ENCODE data around the gene GADD45B.
"Not testable (repeated sequence)": the region's sequence is repeated elsewhere in the genome, so short reads cannot be mapped to it uniquely, and the experiment has no call there.

Gene GADD45B

DNA sequence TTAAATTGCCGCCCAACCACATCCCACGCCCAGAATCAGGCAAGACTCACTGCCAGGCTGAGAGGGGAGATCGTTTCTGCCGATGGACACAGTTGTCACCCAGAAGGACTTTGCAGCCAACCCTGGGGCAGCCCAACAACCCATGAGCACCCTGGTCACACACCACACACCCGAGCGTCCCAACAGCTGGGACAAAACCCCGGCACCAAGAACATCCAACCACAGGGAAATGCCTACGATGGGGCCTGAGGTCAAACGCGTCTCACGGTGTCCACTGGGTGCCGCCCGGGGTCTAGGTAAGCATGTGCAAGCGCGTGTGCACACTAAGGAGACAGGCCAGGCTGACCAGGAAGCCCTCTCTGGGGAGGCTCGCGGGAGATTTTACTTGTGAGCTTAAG, 32.1 kb upstream of the GADD45B start:
- DNase-seq (ENCODE audit: low read depth in 2 of 2), result no peak

DNA sequence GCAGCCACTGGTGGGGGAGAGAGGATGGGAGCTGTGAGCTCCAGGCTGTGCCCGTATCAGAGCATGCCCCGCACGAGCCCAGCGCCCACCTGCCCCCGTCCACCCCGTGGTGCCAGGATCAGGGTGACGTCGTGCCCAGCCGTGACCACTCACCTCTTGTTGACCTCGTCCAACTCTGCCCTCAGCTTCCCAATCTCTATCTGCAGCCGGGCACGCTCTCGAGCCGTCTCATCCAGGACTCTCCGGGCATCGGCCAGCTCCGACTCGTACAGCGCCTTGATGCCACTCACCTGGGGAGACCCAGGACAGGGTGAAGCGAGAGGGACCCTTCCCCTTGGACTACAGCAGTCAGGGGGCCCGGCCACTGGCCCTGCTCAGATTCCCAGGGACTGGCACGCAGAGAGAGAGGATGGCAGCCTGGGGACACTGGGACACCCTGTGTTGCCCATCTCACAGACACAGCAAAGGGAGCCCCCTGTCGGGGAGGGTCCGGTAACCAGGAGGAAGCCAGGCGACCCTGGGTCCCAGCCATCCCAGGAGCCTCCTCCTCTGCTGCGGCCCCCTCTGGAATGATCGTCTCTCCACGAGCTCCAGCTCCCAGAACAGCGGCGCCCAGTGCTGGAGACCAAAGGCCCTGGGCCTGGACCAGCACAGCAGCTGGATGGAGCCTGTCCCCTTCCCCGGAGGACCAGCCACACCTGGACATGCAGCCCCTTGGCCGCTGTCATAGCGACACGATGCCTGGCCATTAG, 31.5 kb upstream of the GADD45B start:
- DNase-seq (ENCODE audit: low read depth in 2 of 2), result no peak

DNA sequence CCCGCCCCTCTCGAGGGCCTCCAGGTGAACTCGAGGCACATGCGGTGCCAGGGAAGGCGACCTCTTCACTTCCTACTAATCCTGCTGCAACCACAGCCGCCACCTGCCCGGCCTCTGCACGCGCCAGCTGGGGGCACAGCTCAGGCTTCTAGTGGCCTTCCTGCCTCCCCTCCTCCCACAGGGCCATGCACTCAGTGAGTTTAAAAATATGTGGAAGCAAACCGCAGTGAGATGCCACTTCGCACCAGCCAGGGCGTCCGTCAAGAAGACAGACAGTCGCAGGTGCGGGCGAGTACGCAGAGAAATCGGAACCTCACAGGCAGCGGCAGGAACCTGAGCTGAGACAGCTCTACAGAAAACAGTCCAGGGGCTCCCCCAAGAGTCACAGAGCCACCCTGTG, 29.5 kb upstream of the GADD45B start:
- DNase-seq (ENCODE audit: low read depth in 2 of 2), result no peak

DNA sequence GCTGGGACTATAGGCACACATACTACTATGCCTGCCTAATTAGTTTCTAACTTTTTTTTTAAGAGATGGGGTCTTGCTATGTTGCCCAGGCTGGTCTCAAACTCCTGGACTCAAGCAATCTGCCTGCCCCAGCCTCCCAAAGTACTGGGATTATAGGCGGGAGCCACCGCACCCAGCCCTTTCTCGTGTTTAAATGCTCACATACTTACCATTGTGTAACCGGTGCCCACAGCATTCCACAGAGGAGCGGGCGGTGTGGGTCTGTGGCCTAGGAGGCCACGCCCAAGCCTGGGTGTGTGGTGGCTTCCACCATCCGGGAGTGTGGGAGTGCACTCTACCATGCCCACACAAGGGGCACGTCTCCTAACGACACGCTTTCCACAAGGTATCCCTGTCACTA, 26.9 kb upstream of the GADD45B start:
- DNase-seq (ENCODE audit: low read depth in 2 of 2), result no peak

DNA sequence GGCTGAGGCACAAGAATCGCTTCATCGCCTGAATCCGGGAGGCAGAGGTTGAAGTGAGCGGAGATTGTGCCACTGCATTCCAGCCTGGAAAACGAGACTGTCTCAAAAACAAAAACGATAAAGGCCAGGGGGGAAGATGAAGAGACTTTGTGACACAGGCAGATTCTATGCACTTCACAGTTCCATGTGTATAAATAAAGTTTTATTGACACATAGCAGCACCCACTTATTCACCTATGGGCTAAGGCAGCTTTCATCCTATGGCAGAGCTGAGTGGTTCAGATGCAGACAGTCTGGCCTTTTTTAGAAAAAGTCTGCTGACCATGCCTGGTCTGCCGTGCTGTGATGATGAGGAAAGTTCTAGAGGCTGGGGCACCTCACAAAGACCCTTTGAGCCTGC, 24.8 kb upstream of the GADD45B start:
- no peak for DNase-seq (ENCODE audit: low read depth in 2 of 2)

DNA sequence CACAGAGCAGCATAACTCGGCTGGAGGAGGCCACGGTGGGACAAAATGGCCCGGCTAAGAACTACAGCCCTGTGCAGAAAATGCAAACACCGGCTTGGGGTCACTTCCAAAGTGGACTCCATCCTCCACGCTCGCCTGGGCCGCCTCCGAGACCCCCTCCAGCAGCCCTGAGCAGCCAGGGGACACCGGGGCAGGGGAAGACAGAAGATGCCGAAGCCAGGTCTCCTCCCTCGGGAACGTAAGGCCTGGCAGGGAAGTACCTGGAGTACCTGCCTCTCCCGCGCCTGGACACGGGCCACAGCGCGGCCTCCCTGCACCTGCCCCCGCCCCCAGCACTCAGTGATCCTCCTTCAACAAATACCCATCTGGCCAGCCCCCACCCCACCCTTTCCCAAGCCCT, 24.2 kb upstream of the GADD45B start:
- no peak for DNase-seq (ENCODE audit: low read depth in 2 of 2)

DNA sequence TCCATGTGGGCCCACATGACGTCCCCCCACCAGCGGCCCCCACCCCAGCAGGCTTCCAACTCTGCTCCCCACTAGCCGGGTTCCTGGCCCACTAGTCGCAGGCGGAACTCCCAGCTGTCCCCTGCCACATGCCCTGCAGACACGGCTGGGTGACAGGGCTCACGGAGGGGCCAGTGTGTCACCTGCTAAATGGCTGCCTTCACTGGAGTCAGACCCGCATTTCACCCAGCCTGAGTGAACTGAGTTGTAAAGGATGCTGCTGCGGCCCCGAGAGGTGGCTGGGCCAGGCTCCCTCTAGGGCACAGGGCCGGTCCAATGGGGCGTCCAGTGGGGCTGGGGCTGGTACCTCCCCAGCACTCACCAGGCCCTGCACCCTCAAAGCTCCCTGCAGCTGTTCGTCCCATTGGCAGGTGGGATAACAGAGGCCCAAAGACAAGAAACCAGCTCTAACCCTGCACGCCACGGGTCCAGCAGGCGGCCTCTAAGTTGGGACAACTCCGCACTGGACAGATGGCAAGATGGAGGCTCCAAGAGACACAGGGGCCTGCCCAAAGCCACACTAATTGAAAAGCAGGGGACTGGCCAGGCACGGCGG, 22.4 kb upstream of the GADD45B start:
- DNase-seq (ENCODE audit: low read depth in 2 of 2), result no peak

DNA sequence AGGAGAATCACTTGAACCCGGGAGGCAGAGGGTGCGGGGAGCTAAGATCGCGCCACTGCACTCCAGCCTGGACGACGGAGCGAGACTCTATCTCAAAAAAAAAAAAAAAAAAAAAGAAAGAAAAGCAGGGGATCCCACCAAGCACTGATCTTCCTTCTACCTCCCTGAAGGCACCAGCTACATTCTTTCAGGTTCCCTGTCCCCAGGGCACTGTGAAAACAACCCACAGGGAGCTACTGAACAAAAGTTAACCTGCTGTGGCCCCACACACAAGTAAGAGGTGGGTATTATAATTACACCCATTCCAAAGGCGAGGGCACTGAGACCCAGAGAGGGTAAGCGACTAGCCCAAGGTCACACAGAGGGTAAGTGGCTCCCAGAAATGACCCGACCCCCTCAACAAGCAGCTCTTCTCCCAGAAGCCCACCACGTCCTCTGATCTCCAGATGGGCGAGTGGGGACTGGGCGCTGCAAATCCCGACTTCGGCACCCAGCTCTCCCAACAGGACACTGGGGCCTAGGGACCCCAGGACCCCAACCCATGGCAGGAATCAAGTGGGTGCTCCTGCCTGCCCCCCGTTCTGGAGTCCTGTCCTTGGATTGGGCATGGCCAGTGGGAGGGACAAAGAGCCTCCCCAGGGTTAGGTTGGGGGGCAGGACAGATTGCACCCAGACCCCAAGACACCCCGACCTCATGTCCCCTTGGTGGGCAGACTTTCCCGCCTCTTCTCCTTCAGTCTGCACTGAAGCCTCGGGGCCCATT, 21.5 kb upstream of the GADD45B start:
- no peak for DNase-seq (ENCODE audit: low read depth in 2 of 2)

DNA sequence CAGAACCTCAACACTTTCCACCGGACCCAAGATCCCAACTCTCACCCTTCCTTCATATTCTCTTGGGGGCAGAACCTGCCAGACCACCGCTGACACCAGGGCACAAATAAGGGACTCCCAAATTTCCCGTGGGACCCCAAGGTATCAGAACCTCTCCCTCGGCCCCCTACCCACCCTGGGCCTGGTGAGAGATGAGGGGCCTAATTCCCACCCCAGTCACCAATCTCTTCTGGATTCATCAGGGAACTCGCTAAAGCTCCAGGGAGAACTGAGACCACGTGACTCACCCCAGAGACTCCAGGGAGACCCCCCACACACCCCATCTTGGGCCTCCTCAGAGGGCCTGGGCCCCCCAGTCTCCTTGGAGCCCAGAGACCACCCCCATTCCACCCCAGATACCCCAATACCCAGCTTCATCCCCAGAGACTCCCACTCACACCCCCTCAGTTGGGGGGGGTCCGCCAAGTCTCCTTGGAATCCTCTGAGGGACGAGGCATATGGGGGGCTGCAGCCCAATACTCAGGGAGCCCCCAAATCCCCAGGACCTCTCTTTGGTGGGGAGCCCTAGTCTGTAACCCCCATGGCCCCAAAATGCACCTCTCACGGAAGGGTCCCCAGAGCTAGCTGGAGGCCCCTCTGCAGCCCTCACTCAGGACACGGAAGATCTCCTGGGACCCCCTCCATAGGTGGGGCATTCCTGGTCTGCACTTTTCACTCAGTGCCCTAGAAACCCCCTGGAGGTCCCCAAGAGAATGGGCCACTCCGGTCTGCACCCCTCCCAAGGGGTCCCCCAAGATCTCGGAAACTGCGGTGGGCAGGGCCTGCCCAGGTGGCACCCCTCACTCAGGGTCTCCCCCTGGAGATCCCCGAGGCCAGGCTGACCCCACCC, 20.7 kb upstream of the GADD45B start:
- no peak for DNase-seq (ENCODE audit: low read depth in 2 of 2)

DNA sequence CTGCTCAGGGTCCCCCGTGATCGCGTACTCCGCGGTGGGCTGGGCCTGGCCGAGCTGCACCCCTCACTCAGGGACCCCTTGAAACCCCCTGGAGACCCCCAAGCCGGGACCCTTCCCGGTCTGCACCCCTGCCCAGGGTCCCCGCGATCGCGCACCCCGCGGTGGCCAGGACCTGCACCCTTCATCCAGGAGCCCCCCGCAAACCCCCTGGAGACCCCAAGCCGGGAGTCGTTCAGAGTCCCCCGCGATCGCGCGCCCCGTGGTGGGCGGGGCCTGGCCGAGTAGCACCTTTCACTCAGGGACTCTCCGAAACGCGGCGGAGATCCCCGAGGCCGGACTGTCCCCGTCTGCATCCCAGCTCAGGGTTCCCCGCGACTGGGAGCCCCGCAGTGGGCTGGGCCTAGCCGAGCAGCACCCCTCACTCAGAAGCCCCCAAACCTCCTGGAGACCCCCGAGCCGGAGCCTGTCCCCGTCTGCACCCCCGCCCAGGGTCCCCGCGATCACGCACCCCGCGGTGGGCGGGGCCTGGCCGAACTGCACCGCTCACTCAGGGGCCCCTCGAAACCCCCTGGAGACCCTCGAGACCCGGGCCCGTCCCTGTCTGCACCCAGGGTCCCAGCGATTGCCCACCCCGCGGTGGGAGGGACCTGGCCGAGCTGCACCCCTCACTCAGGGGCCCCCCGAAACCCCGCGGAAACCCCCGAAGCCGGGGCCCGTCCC, 19.9 kb upstream of the GADD45B start:
- no peak for DNase-seq (ENCODE audit: low read depth in 2 of 2)

DNA sequence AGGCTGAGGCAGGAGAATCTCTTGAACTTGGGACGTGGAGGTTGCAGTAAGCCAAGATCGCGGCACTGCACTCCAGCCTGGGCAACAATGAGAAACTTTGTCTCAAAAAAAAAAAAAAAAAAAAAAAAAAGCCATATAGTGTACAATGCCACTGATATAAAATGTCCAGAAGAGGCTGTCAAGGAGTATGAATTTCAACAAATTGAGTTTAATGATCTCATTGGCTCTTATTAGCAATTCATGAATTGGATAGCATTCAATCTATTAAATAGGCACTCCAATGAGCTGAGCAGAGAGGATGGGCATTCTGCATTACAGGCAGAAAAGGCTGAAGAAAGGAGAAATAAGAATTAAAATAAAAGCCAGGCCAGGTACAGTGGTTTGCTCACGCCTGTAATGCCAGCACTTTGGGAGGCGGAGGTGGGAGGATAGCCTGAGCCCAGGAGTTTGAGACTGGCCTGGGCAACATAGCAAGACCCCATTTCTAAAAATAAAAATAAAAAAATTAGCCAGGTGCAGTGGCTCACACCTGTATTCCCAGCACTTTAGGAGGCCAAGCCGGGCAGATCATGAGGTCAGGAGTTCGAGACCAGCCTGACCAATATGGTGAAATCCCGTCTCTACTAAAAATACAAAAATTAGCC, 18.4 kb upstream of the GADD45B start:
- DNase-seq (ENCODE audit: low read depth in 2 of 2), result no peak

DNA sequence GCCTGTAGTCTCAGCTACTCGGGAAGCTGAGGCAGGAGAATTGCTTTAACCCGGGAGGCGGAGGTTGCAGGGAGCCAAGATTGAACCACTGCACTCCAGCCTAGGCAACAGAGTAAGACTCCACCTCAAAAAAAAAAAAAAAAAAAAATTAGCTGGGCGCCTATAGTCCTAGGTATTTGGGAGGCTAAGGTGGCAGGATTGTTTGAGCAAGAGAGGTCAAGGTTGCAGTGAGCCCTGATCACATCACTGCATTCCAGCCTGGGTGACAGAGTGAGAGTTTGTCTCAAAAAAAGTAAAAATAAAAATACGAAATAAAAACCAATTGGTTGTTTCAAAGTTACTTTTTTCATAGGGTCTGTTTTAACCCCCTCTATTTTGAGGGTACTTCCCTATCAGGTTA, 17.9 kb upstream of the GADD45B start:
- no peak for DNase-seq (ENCODE audit: low read depth in 2 of 2)

DNA sequence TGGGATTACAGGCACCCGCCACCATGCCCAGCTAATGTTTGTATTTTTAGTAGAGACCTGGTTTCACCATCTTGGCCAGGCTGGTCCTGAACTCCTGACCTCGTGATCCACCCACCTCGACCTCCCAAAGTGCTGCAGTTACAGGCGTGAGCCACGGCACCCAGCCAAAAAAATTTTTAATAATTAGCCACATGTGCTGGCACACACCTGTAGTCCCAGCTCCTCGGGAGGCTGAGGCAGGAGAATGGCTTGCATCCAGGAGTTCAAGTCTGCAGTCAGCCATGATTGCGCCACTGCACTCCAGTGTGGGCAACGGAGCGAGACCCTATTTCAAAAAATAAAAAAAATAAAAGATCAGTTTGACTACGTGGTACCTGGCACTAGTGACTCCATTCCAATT, 17.2 kb upstream of the GADD45B start:
- DNase-seq (ENCODE audit: low read depth in 2 of 2), result not testable (repeated sequence)

DNA sequence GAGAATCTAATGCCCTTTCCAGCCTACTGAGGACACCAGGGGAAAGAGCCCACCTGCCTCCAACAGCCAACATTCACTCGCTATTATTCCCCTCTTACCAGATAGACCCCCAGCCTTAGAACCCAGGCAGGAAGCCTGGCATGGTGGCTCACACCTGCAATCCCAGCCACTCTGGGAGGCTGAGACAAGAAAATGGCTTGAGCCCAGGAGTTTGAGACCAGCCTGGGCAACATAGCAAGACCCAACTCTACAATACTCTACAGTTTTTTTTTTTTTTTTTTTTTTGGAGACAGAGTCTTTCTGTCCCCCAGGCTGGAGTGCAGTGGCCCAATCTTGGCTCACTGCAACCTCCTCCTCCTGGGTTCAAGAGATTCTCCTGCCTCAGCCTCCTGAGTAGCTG, 15.7 kb upstream of the GADD45B start:
- DNase-seq (ENCODE audit: low read depth in 2 of 2), result no peak

DNA sequence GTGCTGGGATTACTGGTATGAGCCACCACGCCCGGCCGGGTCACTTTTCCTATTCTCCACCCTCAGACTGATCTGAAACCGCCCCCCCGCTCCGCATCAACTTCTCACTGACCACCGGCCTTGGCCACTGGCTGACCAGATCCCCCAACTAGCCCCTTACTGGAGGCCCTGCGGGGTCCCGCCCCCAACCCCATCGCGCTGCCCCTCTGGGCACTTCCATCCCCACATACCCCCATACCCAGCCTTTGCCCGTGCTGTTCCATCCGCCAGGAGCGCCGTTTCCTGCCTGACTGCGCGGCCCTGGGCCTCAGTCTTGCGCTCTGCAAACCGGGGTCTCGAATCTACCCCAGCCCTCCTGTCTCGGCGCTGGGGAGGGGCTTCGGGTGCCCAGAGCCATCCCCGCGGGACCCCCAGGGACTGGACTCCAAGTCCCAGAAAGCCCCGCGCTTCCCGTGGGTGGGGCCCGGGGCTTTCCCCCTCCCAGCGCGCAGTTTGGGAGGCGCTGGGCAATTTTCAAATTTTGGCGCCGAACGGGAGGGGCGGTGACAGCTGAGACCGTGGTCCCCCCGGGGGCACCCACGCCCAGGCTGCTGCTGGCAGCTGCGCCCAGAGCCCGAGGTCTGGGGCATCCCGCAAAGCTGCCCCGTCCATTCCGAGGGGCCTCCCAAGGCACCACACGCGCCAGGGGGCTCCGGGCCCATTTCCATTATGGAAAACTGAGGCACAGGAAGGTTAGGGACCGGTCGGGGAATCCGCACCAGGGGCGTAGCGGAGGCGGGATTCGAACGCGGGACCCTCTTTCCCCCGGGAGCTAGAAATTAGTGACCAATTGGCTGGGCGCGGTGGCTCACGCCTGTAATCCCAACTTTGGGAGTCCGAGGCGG, 13.9 kb upstream of the GADD45B start:
- DNase-seq (ENCODE audit: low read depth in 2 of 2), result no peak

DNA sequence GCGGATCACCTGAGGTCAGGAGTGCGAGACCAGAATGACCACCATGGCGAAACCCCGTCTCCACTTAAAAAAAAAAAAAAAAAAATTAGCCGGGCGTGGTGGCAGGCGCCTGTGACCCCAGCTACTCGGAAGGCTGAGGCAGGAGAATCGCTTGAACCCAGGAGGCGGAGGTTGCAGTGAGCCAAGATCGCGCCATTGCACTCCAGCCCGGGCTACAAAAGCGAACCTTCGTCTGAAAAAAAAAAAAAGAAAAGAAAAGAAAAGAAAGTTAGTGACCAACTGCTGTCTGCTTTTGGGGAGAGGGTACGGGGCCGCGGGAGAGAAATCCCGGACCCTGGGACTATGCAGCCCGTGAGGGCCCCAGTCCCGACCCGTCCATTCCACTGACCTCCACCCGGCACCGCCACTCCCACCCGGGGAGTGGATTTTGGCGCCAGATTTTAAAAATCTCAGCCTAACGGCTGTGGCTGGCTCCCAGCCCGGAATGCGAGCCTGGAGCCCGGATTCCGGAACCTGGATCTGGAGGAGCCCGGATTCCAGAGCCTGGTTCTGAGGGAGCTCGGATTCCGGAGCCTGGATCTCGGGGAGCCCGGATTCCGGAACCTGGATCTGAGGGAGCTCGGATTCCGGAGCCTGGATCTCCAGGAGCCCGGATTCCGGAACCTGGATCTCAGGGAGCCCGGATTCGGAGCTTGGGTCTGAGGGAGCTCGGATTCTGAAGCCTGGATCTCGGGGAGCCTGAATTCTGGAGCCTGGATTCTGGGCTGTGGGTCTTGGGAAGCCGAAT, 13.1 kb upstream of the GADD45B start:
- DNase-seq (ENCODE audit: low read depth in 2 of 2), result peak; percentile 97 to 98

DNA sequence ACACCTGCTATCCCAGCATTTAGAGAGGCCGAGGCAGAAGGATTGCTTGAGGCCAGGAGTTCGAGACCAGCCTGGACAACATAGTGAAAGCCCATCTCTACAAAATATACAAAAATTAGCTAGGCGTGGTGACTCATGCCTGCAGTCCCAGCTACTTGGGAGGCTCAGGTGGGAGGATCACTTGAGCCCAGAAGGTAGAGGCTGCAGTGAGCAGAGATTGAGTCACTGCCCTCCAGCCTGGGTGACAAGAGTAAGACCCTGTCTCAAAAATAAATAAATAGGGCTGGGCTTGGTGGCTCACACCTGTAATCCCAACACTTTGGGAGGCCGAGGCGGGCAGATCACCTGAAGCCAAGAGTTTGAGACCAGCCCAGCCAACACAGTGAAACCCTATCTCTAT, 12.2 kb upstream of the GADD45B start:
- DNase-seq (ENCODE audit: low read depth in 2 of 2), result not testable (repeated sequence)

DNA sequence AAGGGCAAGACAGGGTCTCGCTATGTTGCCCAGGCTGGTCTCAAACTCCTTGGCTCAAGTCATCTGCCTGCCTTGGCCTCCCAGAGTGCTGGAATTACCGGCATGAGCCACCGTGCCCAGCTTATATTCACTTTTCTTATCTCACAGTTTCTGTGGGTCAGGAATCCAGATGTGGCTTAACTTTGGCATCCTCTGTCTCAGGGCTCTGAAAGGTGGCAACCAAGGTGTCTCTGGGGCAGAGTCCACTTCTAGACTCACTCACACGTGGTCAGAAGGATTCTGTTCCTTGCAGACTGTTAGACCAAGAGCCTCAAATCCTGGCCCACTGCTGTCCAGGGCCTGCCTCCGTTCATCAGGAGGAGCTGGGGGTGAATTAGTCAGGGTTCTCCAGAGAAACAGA, 11.5 kb upstream of the GADD45B start:
- no peak for DNase-seq (ENCODE audit: low read depth in 2 of 2)

DNA sequence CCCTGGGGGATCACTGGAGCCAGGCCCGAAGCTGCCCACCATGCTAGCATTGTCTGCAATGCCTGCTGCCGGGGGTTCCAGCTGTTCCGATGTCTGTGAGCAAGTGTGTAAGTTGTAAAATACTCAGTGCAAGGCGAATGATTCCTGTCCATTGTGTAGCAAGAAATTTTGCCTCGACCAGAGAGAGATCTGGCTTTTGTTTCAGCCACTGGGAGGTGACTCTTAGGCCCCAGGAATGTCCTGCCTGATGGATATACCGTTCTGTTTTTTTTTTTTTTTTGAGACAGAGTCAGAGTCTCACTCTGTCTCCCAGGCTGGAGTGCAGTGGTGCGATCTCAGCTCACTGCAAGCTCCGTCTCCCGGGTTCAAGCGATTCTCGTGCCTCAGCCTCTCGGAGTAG, 7.3 kb upstream of the GADD45B start:
- no peak for DNase-seq (ENCODE audit: low read depth in 2 of 2)

Measured in fibroblast of skin of left quadriceps (primary cell).